Loucy (cell line): Measurements from ENCODE around the gene KSR2.
A peak's percentile ranks its signal among the peaks of the same experiment; 100 is the strongest.

Source experiments
- CTCF ChIP-seq: fragments of 200-600 bp; sonication (generic); conservative IDR thresholded peaks from 2 replicates; pipeline ENCODE4 v1.5.1; 2014; ENCODE audit warnings: mild to moderate bottlenecking, antibody characterized with exemption, low read length
- EZH2phosphoT487 ChIP-seq: fragments of 200-600 bp; IDR thresholded peaks from 2 replicates; pipeline ENCODE4 v1.6.1; 2018; ENCODE audit warnings: antibody characterized with exemption, mild to moderate bottlenecking, moderate library complexity, borderline replicate concordance

GRCh38 chr12:117874842-117875434 is 93.9 kb downstream of the KSR2 start:
- TF ChIP-seq CTCF (peak; percentile 96), EZH2phosphoT487 (no peak)
